Measurements from ENCODE around the gene CAVIN3.

The CAVIN3 gene

DNA sequence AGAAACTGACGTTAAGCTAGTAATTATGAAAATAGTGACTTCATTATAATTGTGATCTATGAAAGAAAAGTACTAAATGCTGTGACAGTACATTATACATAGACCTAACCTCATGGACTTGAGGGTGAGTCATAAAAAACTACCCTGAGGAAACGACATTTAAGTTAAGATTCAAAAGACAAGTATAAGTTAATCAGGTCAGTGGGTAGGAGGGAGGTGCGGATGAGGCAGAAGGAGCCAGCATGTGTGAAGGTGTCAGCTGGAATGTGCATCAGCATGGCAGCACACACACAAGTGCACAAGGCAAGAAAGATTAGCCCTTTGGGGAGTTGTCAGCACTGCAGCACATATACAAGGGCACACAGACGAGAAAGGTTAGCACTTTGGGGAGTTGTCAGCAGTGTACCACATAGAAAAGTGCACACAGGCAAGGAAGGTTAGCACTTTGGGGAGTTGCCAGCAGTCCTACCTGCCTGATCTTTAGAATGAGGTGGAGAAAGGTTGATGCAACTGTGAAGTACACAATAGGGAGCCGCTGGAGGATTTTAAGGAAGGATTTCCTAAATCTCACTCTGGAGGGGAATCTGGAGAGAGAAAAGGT lies 31.6 kb upstream of the CAVIN3 start:
- Histone ChIP-seq H3K27ac (no peak overlapping the region), H3K36me3 (no peaks in the 10 kb centered on the region), H3K4me1 (peaks cover 0 to 7% (median 3%) of the 10 kb centered on the region in 4 donors), H3K9me3 (no peaks in the 10 kb centered on the region), H3K27me3 (no peaks in the 10 kb centered on the region), H3K4me3 (no peak overlapping the region)
- TF ChIP-seq, protein P1, sequence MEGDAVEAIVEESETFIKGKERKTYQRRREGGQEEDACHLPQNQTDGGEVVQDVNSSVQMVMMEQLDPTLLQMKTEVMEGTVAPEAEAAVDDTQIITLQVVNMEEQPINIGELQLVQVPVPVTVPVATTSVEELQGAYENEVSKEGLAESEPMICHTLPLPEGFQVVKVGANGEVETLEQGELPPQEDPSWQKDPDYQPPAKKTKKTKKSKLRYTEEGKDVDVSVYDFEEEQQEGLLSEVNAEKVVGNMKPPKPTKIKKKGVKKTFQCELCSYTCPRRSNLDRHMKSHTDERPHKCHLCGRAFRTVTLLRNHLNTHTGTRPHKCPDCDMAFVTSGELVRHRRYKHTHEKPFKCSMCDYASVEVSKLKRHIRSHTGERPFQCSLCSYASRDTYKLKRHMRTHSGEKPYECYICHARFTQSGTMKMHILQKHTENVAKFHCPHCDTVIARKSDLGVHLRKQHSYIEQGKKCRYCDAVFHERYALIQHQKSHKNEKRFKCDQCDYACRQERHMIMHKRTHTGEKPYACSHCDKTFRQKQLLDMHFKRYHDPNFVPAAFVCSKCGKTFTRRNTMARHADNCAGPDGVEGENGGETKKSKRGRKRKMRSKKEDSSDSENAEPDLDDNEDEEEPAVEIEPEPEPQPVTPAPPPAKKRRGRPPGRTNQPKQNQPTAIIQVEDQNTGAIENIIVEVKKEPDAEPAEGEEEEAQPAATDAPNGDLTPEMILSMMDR (IDR thresholded peaks at IDR 0.05), result no peak
- intact Hi-C loops (cut with DNase I; ENCODE audit: low total_unique reads), result no loop called here
- no peak for DNase-seq

- H3K4me3 ChIP-seq, result no peak overlapping the region
- TF ChIP-seq, protein P1 (IDR thresholded peaks at IDR 0.05), result no peak
- no peaks in the 10 kb centered on the region for H3K9me3 ChIP-seq
- intact Hi-C loops (cut with DNase I; ENCODE audit: low total_unique reads), result no loop called here
- DNase-seq, result no peak
- H3K27ac ChIP-seq, result no peak overlapping the region
- no peaks in the 10 kb centered on the region for H3K36me3 ChIP-seq
- no peaks in the 10 kb centered on the region for H3K4me1 ChIP-seq
- H3K27me3 ChIP-seq, result no peaks in the 10 kb centered on the region
Observed at GRCh38 chr11:6350486-6350885, 30.2 kb upstream of the CAVIN3 start.

- TF ChIP-seq, protein P1 (IDR thresholded peaks at IDR 0.05), result no peak
- no peak overlapping the region for H3K4me3 ChIP-seq
- no peak for DNase-seq
- no peaks in the 10 kb centered on the region for H3K9me3 ChIP-seq
- no peaks in the 10 kb centered on the region for H3K4me1 ChIP-seq
- H3K27ac ChIP-seq, result no peak overlapping the region
- no peaks in the 10 kb centered on the region for H3K27me3 ChIP-seq
- intact Hi-C loops (cut with DNase I; ENCODE audit: low total_unique reads), result no loop called here
- no peaks in the 10 kb centered on the region for H3K36me3 ChIP-seq
Observed at GRCh38 chr11:6350043-6350442, 29.7 kb upstream of the CAVIN3 start.

DNA sequence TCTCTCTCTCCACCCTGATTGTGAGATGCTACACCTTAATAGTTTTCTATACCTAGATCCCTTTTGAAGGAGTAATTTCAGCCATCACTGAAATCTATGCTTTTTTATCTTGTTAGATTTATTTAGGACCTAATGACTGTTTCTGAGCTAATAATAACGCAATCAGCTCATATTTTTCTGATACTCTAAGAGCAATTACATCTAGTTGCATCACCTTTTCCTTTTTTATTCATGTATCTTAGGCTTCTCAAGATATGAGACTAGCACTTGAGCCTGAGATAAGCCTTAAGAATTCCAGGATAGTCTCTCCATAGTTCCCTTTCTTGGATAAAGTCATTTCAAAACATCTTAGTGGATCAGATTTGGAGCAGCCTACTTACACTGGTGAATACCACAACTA lies 25.1 kb upstream of the CAVIN3 start:
- Histone ChIP-seq H3K4me1 (no peaks in the 10 kb centered on the region), H3K27ac (no peak overlapping the region), H3K36me3 (no peaks in the 10 kb centered on the region), H3K9me3 (no peaks in the 10 kb centered on the region), H3K27me3 (no peaks in the 10 kb centered on the region), H3K4me3 (no peak overlapping the region)
- intact Hi-C loops (cut with DNase I; ENCODE audit: low total_unique reads), result no loop called here
- TF ChIP-seq, protein P1 (IDR thresholded peaks at IDR 0.05), result no peak
- DNase-seq, result no peak

GRCh38 chr11:6336293-6336692 lies 16.0 kb upstream of the CAVIN3 start:
- TF ChIP-seq, protein P1 (IDR thresholded peaks at IDR 0.05), result no peak
- intact Hi-C loops (cut with DNase I; ENCODE audit: low total_unique reads), result no loop called here
- H3K27ac ChIP-seq, result no peak overlapping the region
- DNase-seq, result no peak
- no peaks in the 10 kb centered on the region for H3K27me3 ChIP-seq
- peaks cover 0 to 22% (median 12%) of the 10 kb centered on the region in 4 donors for H3K4me1 ChIP-seq
- H3K9me3 ChIP-seq, result no peaks in the 10 kb centered on the region
- H3K36me3 ChIP-seq, result peaks cover 0 to 9% (median 5%) of the 10 kb centered on the region in 3 donors
- no peak overlapping the region for H3K4me3 ChIP-seq

DNA sequence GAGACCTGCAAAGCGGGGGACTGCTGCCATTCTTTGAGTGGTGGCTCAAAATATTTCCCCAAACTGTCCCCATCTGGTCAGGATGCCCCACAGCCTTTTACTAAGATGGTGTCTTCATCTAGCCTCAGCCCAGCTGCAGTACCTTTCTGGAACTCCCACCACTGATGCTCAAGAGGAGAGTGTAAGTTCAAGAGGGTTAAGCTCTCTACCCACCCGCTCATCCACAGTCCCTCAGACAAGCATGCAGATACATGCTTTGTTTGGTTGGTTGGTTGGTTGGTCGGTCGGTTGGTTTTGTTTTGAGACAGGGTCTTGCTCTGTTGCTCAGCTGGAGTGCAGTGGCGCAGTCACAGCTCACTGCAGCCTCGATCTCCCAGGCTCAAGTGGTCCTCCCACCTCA lies 14.5 kb upstream of the CAVIN3 start:
- Histone ChIP-seq H3K27ac (no peak overlapping the region), H3K4me1 (peaks cover 0 to 22% (median 12%) of the 10 kb centered on the region in 4 donors), H3K9me3 (no peaks in the 10 kb centered on the region), H3K4me3 (no peak overlapping the region), H3K36me3 (peaks cover 0 to 9% (median 5%) of the 10 kb centered on the region in 3 donors), H3K27me3 (no peaks in the 10 kb centered on the region)
- intact Hi-C loops (cut with DNase I; ENCODE audit: low total_unique reads), result no loop called here
- no peak for DNase-seq
- TF ChIP-seq, protein P1 (IDR thresholded peaks at IDR 0.05), result no peak

All from tibial artery (tissue), 4 donors.